GM12891 (cell line): Measurements from ENCODE around the gene TP53BP2. TPM values are rescaled to one million over a fixed set of nuclear protein-coding genes. Genes with fewer than 3 reads are reported as not detected.
"Not testable (repeated sequence)": the region's sequence is repeated elsewhere in the genome, so short reads cannot be mapped to it uniquely, and the experiment has no call there.

ENCODE experiments used
- DNase-seq: peaks from one replicate; pipeline ENCODE4 v3.0.0; 2011; ENCODE audit warnings: low spot score; ENCODE audit not compliant: insufficient read length
- FAIRE-seq: peaks from 2 replicates; lab custom pipeline; 2011; peaks lifted over from hg19 to GRCh38; lab: Jason Lieb, UNC
- PAX5 ChIP-seq: IDR thresholded peaks from 2 replicates; pipeline ENCODE4 v1.6.1; 2011; ENCODE audit warnings: low read length, moderate library complexity, mild to moderate bottlenecking; ENCODE audit not compliant: insufficient read depth, severe bottlenecking
- POLR2A ChIP-seq: IDR thresholded peaks from 2 replicates; pipeline ENCODE4 v1.6.1; 2011; ENCODE audit warnings: low read depth, low read length, control low read depth
- POLR2AphosphoS5 ChIP-seq: IDR thresholded peaks from 2 replicates; pipeline ENCODE4 v1.6.1; 2011; ENCODE audit warnings: low read depth, low read length, control low read depth
- POU2F2 ChIP-seq: IDR thresholded peaks from 2 replicates; pipeline ENCODE4 v1.6.1; 2011; ENCODE audit warnings: low read depth, mild to moderate bottlenecking, control low read depth, low read length, moderate library complexity
- SPI1 ChIP-seq: IDR thresholded peaks from 2 replicates; pipeline ENCODE4 v1.6.1; 2011; ENCODE audit warnings: low read depth, low read length, control low read depth
- TAF1 ChIP-seq: IDR thresholded peaks from 2 replicates; pipeline ENCODE4 v1.6.1; 2011; ENCODE audit warnings: low read depth, low read length, control low read depth
- polyA plus RNA-seq: library from polyadenylated mRNA; unstranded; fragments of >200 nt; gene quantifications from one replicate; pipeline ENCODE4 v1.2.1, GENCODE V29; 2012; ENCODE audit warnings: low read depth, missing spikeins, inconsistent platforms; ENCODE audit not compliant: missing spikeins

The TP53BP2 gene, protein sequence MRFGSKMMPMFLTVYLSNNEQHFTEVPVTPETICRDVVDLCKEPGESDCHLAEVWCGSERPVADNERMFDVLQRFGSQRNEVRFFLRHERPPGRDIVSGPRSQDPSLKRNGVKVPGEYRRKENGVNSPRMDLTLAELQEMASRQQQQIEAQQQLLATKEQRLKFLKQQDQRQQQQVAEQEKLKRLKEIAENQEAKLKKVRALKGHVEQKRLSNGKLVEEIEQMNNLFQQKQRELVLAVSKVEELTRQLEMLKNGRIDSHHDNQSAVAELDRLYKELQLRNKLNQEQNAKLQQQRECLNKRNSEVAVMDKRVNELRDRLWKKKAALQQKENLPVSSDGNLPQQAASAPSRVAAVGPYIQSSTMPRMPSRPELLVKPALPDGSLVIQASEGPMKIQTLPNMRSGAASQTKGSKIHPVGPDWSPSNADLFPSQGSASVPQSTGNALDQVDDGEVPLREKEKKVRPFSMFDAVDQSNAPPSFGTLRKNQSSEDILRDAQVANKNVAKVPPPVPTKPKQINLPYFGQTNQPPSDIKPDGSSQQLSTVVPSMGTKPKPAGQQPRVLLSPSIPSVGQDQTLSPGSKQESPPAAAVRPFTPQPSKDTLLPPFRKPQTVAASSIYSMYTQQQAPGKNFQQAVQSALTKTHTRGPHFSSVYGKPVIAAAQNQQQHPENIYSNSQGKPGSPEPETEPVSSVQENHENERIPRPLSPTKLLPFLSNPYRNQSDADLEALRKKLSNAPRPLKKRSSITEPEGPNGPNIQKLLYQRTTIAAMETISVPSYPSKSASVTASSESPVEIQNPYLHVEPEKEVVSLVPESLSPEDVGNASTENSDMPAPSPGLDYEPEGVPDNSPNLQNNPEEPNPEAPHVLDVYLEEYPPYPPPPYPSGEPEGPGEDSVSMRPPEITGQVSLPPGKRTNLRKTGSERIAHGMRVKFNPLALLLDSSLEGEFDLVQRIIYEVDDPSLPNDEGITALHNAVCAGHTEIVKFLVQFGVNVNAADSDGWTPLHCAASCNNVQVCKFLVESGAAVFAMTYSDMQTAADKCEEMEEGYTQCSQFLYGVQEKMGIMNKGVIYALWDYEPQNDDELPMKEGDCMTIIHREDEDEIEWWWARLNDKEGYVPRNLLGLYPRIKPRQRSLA
- 4.9 TPM for polyA plus RNA-seq

DNA sequence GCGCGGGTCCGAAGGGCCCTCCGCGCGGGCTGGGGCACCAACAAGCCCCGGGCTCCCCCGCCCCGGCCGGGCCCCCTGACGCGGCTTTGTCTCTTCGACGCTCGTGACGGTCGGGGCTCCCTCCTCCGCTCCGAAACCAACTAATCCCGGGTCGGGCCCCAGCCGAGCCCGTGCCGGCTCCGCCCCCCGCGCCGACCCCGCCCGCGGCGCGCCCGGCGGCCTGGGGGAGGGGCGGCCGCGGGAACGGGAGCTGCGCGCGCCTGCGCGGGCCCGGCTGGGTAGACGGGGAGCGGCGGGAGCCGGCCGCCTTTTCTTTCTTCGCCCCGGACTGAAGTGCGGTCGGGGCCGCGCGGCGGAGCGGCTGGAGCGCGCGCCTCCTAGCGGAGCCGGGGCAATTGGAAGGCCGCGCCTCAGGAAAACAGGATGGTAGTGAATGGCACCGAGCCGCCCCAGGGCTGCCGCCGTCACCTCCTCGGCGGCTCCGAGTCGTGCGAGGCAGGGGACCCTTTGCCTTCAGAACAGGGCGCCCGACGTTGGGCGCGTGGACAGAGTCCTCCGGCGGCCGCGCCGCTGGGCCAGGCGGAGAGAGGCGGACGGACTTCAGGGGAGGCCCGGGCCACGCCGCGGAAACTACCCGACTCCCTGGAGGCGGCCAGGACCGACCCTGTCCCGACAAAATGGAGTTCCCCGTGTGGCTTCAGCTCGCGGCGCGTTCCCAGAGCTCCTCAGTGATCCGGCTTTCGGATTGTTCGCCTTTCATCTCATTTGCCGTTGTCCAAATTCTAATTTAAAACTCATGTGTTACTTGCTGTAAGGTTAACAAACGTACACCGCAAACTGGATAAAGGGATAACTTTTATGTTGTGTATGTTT is at the start of gene TP53BP2:
Gene TP53BP2, minus strand, starts transcription at position 138 of the 873 bp plus-strand sequence. CDS start 267 bp downstream, outside the sequence.
- DNase-seq: peak; percentile 67
- peak; percentile 87 for FAIRE-seq
- TF ChIP-seq PAX5 (no peak), TAF1 (no peak), POLR2A (no peak), POU2F2 (no peak), POLR2AphosphoS5 (no peak), SPI1 (no peak)

DNA sequence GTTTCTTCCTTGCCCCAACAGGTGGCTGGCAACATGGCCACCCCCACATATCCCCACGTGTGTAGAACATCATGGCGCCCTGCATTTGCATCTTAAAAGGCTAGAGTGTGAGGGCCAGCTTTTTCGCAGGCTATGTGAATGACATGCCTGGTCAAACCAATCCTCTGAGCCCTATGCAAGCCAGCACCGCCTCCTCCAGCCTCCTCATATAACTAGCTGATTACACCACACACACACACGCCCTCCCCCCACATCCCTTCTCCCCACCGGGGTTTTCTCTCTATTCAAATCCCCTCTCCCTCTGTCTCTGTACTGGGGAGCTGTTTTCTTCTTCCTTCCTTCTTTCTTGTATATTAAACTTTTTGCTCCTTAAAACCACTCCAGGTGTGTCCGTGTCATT is 44.7 kb upstream of the TP53BP2 start:
- FAIRE-seq: not testable (repeated sequence)

DNA sequence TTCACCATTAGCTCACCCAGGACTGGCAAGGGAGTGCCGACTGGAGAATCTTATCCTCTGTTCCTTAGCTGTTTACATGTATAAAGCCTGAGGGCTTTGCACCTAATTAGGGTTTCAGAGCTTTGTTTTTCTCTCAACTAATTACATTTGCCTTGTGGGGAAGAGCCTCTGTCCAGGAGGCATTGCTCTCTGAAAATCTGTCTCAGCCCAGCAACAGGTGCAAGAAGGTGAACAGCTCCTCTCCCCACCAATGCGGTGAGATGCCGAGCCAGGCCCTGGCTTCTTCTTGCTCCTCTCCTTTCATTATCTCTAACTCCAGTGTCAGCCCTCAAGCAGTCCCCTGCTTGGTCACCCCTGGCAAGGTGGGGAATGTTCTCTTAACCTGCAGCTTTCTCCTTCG is 43.6 kb upstream of the TP53BP2 start:
- FAIRE-seq, DNase-seq: not testable (repeated sequence)

More for the DNA sequence above, 44.7 kb upstream of the TP53BP2 start:
- DNase-seq: not testable (repeated sequence)

DNA sequence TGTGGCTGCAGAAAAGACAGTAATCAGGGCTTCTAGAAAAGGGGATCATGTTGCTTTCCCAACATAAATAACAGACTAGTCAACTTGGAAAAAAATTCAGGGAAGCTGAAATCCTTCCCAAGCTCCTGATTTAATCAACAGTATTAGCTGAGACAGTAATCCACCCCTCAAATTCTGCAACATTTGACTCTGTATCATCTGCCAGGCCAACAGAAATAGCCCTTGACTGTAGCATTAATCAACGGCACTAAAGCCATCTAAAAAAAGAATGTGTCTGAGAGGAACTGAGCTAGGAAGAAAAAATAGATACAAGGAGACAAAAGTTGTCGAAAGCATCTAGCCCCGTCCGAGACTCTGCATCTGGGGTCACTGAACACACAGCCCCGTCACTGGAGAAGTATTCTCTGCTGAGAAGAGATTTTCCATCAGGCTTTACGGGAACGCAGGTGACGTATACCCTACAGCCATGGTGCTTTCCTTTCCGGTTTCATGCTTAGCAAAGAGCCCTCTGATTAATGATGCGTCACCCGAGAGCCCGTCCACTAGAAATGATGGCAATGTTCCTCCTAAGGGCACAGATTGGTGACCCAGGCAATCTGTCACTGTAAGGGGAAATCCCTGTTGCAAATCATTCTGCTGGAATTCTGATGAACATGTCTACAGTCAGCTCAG is 42.1 kb upstream of the TP53BP2 start:
- FAIRE-seq (no peak), DNase-seq (no peak)
- no peak for TF ChIP-seq PAX5
- no peak for TF ChIP-seq POU2F2

DNA sequence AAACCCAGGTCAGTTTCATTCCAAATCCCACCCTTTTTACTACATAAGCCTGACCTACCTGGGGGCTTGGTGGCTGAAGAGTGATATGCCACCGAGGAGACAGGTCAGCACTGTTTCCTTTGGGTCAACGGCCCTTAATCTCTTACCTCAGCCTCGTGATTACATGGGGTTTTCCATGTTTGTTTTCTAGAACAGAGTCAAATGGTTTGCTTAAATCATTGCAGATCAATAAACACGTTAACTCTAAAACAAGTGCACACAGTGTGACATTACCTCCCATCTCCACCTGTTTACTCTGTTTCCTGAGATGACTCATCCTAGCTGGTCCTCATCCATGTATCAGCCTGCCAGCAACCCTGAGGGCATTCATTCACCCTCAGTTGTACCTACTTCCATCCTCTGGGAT is 40.8 kb upstream of the TP53BP2 start:
- FAIRE-seq (no peak), DNase-seq (no peak)
- TF ChIP-seq POLR2AphosphoS5 (no peak), SPI1 (no peak), POLR2A (no peak), PAX5 (no peak), TAF1 (no peak), POU2F2 (no peak)

DNA sequence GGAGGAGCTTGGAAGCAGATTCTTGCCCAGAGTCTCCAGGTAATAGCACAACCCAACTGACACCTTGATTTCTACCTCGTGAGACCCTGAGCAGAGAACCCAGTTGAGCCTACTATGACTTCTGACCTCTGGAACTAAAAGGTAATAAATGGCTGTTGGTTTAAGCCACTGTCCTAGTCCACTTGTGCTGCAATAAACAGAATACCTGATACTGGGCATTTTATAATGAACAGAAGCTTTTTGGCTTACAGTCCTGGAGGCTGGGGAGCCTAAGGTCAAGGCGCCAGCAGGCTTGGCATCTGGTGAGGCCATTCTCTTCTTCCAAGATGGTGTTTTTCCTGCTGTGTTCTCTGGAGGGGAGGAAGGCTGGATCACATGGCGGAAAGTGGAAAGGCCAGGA is 39.9 kb upstream of the TP53BP2 start:
- no peak for TF ChIP-seq TAF1
- no peak for TF ChIP-seq SPI1
- TF ChIP-seq POLR2AphosphoS5: no peak
- no peak for TF ChIP-seq POU2F2
- TF ChIP-seq POLR2A: no peak
- no peak for TF ChIP-seq PAX5
- no peak for DNase-seq
- FAIRE-seq: no peak

DNA sequence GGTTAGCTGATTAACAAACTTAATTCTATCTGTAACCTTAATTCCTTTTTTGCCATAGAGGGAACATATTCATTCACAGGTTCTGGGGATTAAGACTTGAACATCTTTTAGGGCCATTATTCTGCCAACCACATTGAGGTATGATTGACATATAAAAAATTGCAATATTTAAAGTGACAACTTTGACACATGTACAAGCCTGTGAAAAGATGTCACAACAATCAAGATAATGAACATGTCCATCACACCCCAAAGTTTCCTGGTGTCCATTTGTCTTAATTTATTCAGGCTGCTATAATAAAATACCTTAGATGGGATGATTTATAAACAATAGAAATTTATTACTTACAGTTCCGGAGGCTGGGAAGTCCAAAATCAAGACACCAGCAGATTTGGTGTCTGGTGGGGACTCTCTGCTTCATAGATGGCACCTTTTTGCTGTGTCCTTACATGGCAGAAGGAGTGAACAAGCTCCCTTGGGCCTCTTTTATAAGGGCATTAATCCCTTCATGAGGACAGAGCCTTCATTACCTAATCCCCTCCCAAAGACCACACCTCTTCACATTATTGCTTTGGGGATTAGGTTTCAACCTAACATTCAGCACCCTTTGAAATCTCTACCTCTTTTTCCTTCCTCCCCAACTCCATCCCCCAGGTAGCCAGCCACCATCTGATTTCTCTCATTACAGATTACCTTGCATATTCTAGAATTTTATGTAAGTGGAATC is 33.0 kb upstream of the TP53BP2 start:
- FAIRE-seq (no peak), DNase-seq (no peak)
- no peak for TF ChIP-seq POU2F2
- no peak for TF ChIP-seq TAF1
- no peak for TF ChIP-seq PAX5
- TF ChIP-seq POLR2A: no peak
- no peak for TF ChIP-seq POLR2AphosphoS5
- no peak for TF ChIP-seq SPI1

DNA sequence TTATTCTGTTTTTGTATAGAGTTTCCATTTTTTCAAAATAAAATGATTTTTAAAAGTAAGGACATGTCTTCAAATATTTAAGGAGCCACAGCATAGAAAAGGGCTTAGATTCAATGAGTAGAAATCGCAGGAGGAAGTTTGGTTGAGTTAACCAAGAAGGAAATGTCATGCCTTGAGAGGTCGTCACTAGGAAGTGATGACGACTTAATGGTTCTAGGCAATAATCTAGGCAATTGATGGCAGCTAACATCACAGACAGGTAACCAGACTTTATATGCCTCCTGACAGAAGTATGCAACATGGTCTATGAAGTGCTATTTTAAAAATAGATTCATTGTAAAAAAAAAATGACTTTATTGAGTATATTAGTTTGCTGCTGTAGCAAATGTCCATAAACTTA is 32.1 kb upstream of the TP53BP2 start:
- no peak for FAIRE-seq
- no peak for DNase-seq
- TF ChIP-seq POU2F2 (no peak), PAX5 (no peak), SPI1 (no peak), POLR2A (no peak), POLR2AphosphoS5 (no peak), TAF1 (no peak)
